DMS 273 treated with DMSO at 0.1 percent for 48 hours (cell line): Measurements from ENCODE around the gene DMRTC2.

Experiments used
- DNase-seq: peaks from one replicate; lab custom pipeline; 2025; lab: John Stamatoyannopoulos, UW

DMRTC2 gene

GRCh38 chr19:41845001-41845050 is at the start of gene DMRTC2:
Gene DMRTC2, plus strand, starts transcription at chr19:41845042. Its CDS starts 2,387 bp downstream, at chr19:41847429.
- no peak for DNase-seq

GRCh38 chr19:41796362-41796761 is 48.5 kb upstream of the DMRTC2 start, which contains the start of gene CEACAM3:
Gene CEACAM3, plus strand, starts transcription at chr19:41796587. Its CDS starts 91 bp downstream, at chr19:41796678.
- DNase-seq, result no peak

- no peak for DNase-seq
Observed at GRCh38 chr19:41796901-41797300, 47.9 kb upstream of the DMRTC2 start.

GRCh38 chr19:41799444-41800000 is 45.3 kb upstream of the DMRTC2 start:
- DNase-seq, result no peak

GRCh38 chr19:41801031-41801430 is 43.8 kb upstream of the DMRTC2 start:
- no peak for DNase-seq

GRCh38 chr19:41801792-41802211 is 43.0 kb upstream of the DMRTC2 start:
- DNase-seq, result no peak

GRCh38 chr19:41802770-41803169 is 42.1 kb upstream of the DMRTC2 start:
- DNase-seq, result no peak

GRCh38 chr19:41804336-41804735 is 40.5 kb upstream of the DMRTC2 start:
- DNase-seq, result no peak

GRCh38 chr19:41807176-41807575 is 37.7 kb upstream of the DMRTC2 start:
- no peak for DNase-seq

GRCh38 chr19:41808663-41809566 is 35.9 kb upstream of the DMRTC2 start:
- DNase-seq, result no peak

- no peak for DNase-seq
Observed at GRCh38 chr19:41810301-41810700, 34.5 kb upstream of the DMRTC2 start.

GRCh38 chr19:41811036-41811435 is 33.8 kb upstream of the DMRTC2 start:
- DNase-seq, result no peak

GRCh38 chr19:41811981-41812380 is 32.9 kb upstream of the DMRTC2 start:
- DNase-seq, result no peak

- DNase-seq, result no peak
Observed at GRCh38 chr19:41813911-41814310, 30.9 kb upstream of the DMRTC2 start.

- DNase-seq, result no peak
Observed at GRCh38 chr19:41815301-41815700, 29.5 kb upstream of the DMRTC2 start.

- DNase-seq, result no peak
Observed at GRCh38 chr19:41816761-41817160, 28.1 kb upstream of the DMRTC2 start.

GRCh38 chr19:41821003-41821735 is 23.7 kb upstream of the DMRTC2 start:
- peak; percentile 14 for DNase-seq

GRCh38 chr19:41837981-41838708 is 6.7 kb upstream of the DMRTC2 start:
- DNase-seq, result no peak

GRCh38 chr19:41839211-41839610 is 5.6 kb upstream of the DMRTC2 start:
- DNase-seq, result no peak

- no peak for DNase-seq
Observed at GRCh38 chr19:41843371-41843770, 1.5 kb upstream of the DMRTC2 start.

- DNase-seq, result no peak
Observed at GRCh38 chr19:41844601-41845000, 241 bp upstream of the DMRTC2 start, which contains the start of gene LYPD4. Gene LYPD4, minus strand, starts transcription at chr19:41844683. Its CDS starts 5,398 bp downstream, at chr19:41839285.

- no peak for DNase-seq
Observed at GRCh38 chr19:41845051-41845590, 279 bp downstream of the DMRTC2 start.
